Neural cell (in vitro differentiated cells): Measurements from ENCODE around the gene HOXA10.

Experiments used
- EP300 ChIP-seq: fragments of 450-650 bp; conservative IDR thresholded peaks from 2 replicates; pipeline ENCODE4 v1.6.1; 2014; ENCODE audit warnings: antibody characterized with exemption, mild to moderate bottlenecking, moderate library complexity; ENCODE audit not compliant: poor library complexity, severe bottlenecking
- EZH2 ChIP-seq: fragments of 200-600, 300-800 bp; shearing (Covaris generic), sonication (generic); IDR thresholded peaks from 2 replicates; pipeline ENCODE4 v1.6.1; 2014; ENCODE audit warnings: antibody characterized with exemption, low read length, borderline replicate concordance, mild to moderate bottlenecking; ENCODE audit not compliant: insufficient read depth, poor library complexity, severe bottlenecking
- POLR2AphosphoS5 ChIP-seq: IDR thresholded peaks from 2 replicates; pipeline ENCODE4 v1.6.1; 2012
- RAD21 ChIP-seq: fragments of 450-650 bp; conservative IDR thresholded peaks from 2 replicates; pipeline ENCODE4 v1.6.1; 2014; ENCODE audit warnings: antibody characterized with exemption, mild to moderate bottlenecking, moderate library complexity
- SMC3 ChIP-seq: fragments of 450-650 bp; conservative IDR thresholded peaks from 2 replicates; pipeline ENCODE4 v1.6.1; 2014; ENCODE audit warnings: antibody characterized with exemption, mild to moderate bottlenecking, moderate library complexity; ENCODE audit not compliant: poor library complexity
- TAF1 ChIP-seq: IDR thresholded peaks from 2 replicates; pipeline ENCODE4 v1.6.1; 2012; ENCODE audit warnings: low read depth
- TF ChIP-seq, protein P1 (sequence below): fragments of 450-650 bp; IDR thresholded peaks from 2 replicates; pipeline ENCODE4 v1.5.1; 2014; ENCODE audit warnings: antibody characterized with exemption, mild to moderate bottlenecking, moderate library complexity; ENCODE audit not compliant: poor library complexity, severe bottlenecking
- TF ChIP-seq, protein P2 (sequence below): IDR thresholded peaks from 2 replicates; pipeline ENCODE4 v1.6.1; 2012; ENCODE audit warnings: borderline replicate concordance

DNA sequence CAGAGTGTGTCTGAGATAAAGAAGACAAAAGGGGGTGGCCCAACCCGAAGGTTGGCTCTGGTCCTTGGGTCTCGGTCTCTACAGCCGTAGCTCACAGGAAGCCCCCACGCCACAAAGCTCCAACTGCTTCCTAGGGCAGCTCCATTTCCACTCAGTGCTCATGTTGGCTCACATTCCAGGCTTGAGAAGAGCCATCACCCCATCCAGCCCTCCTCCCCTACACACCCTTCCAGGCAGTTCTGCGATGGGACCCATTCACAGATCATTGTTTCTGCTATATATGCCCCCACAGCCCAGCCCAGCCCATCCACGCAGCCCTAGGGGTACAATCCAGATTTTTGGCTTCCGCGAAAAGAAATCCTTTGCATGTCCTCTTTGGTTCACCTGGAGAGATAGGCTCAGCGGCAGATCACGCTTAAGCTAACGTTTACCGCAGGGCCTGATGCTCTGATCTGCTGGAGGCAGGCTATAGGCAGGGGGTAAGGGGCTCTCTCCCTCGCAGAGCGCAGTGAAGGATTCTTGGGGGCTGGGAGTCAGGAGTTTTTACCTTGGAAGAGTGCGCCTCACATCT is 17.1 kb upstream of the HOXA10 start:
- TF ChIP-seq, protein P1, sequence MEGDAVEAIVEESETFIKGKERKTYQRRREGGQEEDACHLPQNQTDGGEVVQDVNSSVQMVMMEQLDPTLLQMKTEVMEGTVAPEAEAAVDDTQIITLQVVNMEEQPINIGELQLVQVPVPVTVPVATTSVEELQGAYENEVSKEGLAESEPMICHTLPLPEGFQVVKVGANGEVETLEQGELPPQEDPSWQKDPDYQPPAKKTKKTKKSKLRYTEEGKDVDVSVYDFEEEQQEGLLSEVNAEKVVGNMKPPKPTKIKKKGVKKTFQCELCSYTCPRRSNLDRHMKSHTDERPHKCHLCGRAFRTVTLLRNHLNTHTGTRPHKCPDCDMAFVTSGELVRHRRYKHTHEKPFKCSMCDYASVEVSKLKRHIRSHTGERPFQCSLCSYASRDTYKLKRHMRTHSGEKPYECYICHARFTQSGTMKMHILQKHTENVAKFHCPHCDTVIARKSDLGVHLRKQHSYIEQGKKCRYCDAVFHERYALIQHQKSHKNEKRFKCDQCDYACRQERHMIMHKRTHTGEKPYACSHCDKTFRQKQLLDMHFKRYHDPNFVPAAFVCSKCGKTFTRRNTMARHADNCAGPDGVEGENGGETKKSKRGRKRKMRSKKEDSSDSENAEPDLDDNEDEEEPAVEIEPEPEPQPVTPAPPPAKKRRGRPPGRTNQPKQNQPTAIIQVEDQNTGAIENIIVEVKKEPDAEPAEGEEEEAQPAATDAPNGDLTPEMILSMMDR = no peak
- TF ChIP-seq, protein P2, sequence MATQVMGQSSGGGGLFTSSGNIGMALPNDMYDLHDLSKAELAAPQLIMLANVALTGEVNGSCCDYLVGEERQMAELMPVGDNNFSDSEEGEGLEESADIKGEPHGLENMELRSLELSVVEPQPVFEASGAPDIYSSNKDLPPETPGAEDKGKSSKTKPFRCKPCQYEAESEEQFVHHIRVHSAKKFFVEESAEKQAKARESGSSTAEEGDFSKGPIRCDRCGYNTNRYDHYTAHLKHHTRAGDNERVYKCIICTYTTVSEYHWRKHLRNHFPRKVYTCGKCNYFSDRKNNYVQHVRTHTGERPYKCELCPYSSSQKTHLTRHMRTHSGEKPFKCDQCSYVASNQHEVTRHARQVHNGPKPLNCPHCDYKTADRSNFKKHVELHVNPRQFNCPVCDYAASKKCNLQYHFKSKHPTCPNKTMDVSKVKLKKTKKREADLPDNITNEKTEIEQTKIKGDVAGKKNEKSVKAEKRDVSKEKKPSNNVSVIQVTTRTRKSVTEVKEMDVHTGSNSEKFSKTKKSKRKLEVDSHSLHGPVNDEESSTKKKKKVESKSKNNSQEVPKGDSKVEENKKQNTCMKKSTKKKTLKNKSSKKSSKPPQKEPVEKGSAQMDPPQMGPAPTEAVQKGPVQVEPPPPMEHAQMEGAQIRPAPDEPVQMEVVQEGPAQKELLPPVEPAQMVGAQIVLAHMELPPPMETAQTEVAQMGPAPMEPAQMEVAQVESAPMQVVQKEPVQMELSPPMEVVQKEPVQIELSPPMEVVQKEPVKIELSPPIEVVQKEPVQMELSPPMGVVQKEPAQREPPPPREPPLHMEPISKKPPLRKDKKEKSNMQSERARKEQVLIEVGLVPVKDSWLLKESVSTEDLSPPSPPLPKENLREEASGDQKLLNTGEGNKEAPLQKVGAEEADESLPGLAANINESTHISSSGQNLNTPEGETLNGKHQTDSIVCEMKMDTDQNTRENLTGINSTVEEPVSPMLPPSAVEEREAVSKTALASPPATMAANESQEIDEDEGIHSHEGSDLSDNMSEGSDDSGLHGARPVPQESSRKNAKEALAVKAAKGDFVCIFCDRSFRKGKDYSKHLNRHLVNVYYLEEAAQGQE = no peak
- TF ChIP-seq SMC3 = no peak
- no peak for TF ChIP-seq EP300
- TF ChIP-seq EZH2 = no peak
- TF ChIP-seq RAD21 = no peak
- no peak for TF ChIP-seq TAF1
- no peak for TF ChIP-seq POLR2AphosphoS5
